ENCODE data around the gene FOXP1.

FOXP1 gene

GRCh38 chr3:71156062-71156665 is 427.4 kb downstream of the FOXP1 start:
- DNase-seq = no peak

GRCh38 chr3:71154846-71155245 is 428.7 kb downstream of the FOXP1 start:
- DNase-seq = no peak

GRCh38 chr3:71153713-71154112 is 429.8 kb downstream of the FOXP1 start:
- no peak for DNase-seq

- DNase-seq = no peak
Observed at GRCh38 chr3:71152892-71153265, 430.6 kb downstream of the FOXP1 start.

GRCh38 chr3:71152039-71152891 is 431.3 kb downstream of the FOXP1 start:
- no peak for DNase-seq

- no peak for DNase-seq
Observed at GRCh38 chr3:71149959-71150954, 433.3 kb downstream of the FOXP1 start.

- no peak for DNase-seq
Observed at GRCh38 chr3:71148455-71149060, 435.0 kb downstream of the FOXP1 start.

- DNase-seq = no peak
Observed at GRCh38 chr3:71146673-71147072, 436.9 kb downstream of the FOXP1 start.

GRCh38 chr3:71145954-71146353 is 437.6 kb downstream of the FOXP1 start:
- no peak for DNase-seq

GRCh38 chr3:71144525-71145253 is 438.8 kb downstream of the FOXP1 start:
- no peak for DNase-seq

GRCh38 chr3:71143493-71143892 is 440.0 kb downstream of the FOXP1 start:
- DNase-seq = no peak

- DNase-seq = no peak
Observed at GRCh38 chr3:71142441-71143161, 440.9 kb downstream of the FOXP1 start.

GRCh38 chr3:71140477-71140876 is 443.1 kb downstream of the FOXP1 start:
- no peak for DNase-seq

- no peak for DNase-seq
Observed at GRCh38 chr3:71139496-71139895, 444.0 kb downstream of the FOXP1 start.

- no peak for DNase-seq
Observed at GRCh38 chr3:71138410-71138809, 445.1 kb downstream of the FOXP1 start.

GRCh38 chr3:71136276-71136675 is 447.3 kb downstream of the FOXP1 start:
- DNase-seq = no peak

- no peak for DNase-seq
Observed at GRCh38 chr3:71135373-71136088, 448.0 kb downstream of the FOXP1 start.

- DNase-seq = no peak
Observed at GRCh38 chr3:71134521-71134920, 449.0 kb downstream of the FOXP1 start.

GRCh38 chr3:71133865-71134264 is 449.7 kb downstream of the FOXP1 start:
- DNase-seq = no peak

GRCh38 chr3:71132995-71133730 is 450.4 kb downstream of the FOXP1 start:
- no peak for DNase-seq
